HG03575 (cell line): ENCODE results near the gene PGAP2.
A peak's percentile ranks its signal among the peaks of the same experiment; 100 is the strongest.

Source experiments
- ATAC-seq: cut with Tn5 transposase; IDR thresholded peaks from one replicate; pipeline ENCODE4 v1.9.1; 2021; ENCODE audit not compliant: unreplicated experiment, insufficient number of reproducible peaks, low FRiP score; ENCODE audit errors: extremely low read depth

Gene PGAP2

GRCh38 chr11:3827434-3828186, 19.2 kb downstream of the PGAP2 start:
- no peak for ATAC-seq

DNA sequence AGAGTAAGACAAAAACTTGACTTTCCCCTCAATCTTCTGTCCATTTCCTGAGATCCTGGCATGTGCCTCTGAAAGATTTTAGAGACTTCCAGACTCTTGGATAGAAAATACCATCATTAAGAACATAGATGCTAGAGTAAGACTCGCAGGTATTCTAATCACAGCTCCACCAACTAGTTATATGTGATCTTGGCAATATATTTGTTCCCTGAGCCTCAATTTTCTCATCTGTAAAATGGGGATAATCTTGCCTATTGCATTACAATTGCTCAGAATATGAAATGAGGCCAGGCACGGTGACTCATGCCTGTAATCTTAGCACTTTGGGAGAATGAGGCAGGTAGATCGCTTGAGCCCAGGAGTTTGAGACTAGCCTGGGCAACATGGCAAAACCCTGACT, 21.7 kb downstream of the PGAP2 start:
- no peak for ATAC-seq

- ATAC-seq, result no peak
Measured at GRCh38 chr11:3830730-3831129, 22.4 kb downstream of the PGAP2 start.

GRCh38 chr11:3831378-3832239, 23.2 kb downstream of the PGAP2 start:
- ATAC-seq, result no peak

GRCh38 chr11:3832816-3833215, 24.5 kb downstream of the PGAP2 start:
- no peak for ATAC-seq

GRCh38 chr11:3833449-3833848, 25.1 kb downstream of the PGAP2 start:
- no peak for ATAC-seq

- no peak for ATAC-seq
Measured at GRCh38 chr11:3834349-3834663, 25.9 kb downstream of the PGAP2 start.

DNA sequence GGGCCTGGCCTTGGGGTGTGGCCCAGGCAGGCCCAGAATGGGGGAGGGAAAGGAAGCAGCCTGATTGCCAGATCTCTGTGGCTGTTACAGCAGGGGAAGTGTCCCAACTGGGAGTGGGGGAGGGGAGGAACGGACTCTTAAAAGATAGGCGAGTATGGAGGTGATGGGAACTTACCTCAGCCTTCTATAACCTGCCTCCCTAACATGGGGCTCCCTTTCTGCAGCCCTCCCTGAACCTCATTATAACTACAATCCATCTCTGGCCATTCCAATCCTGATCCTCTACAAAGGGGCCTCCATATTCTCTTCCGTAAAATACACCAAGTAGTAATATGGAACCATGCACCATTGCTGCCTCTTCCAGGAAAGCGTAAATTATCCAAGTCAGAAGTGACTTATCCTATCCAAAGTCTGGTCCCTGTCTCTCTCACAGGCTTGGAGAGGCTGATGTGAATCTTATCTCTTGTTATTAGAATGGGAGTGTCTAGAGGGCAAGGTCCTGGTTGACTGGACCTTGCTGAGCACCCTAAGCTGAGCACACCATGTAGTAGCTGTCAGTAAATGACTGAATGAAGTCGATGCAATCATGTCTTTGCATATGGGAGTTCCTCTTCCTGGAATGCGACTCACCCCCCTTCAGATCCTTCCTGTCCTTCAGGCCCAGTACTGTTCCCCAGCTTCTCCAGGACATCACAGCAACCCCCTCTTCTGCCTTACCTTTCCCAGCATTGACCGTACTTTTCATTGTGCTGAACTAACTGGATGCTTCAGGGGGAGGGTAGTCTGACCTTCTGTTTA, 26.5 kb downstream of the PGAP2 start:
- ATAC-seq, result no peak

DNA sequence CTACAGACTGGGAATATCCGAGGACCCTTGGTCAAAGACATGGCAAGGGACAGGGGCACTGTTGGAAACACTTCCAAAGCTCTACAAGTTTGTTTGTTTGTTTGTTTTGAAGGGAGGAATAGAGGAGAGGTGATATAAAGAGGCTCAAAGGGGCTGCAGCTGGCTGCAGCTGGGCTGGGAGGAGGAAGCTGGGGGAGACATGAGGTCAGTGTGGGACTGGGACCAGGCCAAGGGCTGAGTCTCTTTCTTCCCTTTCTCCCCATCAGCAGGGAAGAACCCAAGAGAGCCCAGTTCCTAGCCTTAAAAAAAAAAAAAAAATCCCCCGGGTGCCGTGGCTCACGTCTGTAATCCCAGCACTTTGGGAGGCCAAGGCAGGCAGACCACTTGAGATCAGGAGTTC, 27.4 kb downstream of the PGAP2 start:
- ATAC-seq, result no peak

GRCh38 chr11:3836903-3837302, 28.5 kb downstream of the PGAP2 start:
- ATAC-seq, result no peak

- no peak for ATAC-seq
Measured at GRCh38 chr11:3837793-3838192, 29.4 kb downstream of the PGAP2 start.

DNA sequence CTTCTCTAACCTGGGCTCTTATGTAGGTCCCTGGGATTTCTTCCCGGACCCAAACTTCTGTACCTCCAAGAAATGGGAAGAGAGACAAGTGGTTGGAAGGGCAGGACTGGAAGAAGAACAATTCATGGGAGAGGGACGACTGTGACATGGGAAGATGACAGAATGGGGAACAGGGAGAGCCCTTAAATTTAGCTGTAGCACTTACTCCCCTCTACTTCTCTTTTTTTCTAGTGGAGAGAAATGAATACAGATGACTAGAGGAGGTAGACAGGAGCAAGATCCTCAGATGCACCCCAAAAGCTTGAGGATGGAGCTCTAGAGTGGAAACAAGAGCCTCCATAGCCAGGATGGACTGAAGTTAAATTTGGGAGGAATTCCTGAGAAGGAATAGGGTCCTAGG, 30.1 kb downstream of the PGAP2 start:
- ATAC-seq, result no peak

GRCh38 chr11:3840004-3840869, 31.9 kb downstream of the PGAP2 start:
- ATAC-seq, result no peak

- no peak for ATAC-seq
Measured at GRCh38 chr11:3840870-3841425, 32.6 kb downstream of the PGAP2 start, which contains the start of gene RHOG. Gene RHOG (minus strand): TSS chr11:3840959. CDS start chr11:3828138, 12,821 bp downstream.

DNA sequence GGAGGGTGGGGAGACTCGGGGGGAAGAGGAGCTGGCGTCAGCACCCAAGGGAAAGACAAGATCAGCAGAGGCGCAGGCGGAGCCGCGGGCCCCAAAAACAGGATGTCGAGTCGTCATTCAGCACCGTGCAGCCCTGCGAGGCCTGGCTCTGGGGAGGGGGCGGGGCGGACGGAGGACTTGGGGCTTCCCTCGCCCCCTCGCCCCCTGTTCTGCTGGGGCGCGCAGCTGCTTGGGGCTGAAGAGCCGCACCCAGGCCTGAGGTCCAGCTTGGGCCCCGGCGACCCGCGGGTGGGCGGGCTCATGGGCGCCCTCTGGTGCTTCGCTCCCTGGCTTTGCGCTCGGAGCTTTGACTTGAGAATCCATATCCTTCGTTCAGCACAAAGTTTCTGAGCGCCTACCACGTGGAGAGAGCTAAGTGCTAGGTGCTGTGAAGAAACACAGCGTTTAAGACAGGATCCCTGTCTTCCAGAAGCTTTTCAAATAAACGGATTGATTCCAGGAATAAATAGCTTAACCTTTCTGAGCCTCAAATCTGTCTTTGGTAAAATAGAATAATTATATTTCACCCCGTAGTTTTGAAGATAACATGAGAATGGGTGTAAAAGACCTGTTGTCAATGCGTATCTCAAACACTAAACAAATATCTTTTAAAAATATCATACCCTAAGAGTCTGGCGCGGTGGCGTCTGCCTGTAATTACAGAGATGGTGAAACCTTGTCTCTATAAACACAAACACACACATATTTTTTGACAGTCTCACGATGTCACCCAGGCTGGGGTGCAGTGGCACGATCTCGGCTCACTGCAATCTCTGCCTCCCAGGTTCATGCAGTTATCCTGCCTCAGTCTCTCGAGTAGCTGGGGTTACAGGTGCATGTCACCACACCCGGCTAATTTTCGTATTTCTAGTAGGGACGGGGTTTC, 33.3 kb downstream of the PGAP2 start:
- ATAC-seq, result peak; percentile 25

GRCh38 chr11:3843326-3843725, 35.0 kb downstream of the PGAP2 start:
- ATAC-seq, result no peak

- ATAC-seq, result no peak
Measured at GRCh38 chr11:3845246-3845645, 36.9 kb downstream of the PGAP2 start.
